Loucy (cell line): ENCODE data around the gene TTC9B.

ENCODE experiments used
- H2AFZ ChIP-seq: fragments of 200-600 bp; sonication (generic); 2 replicates; pipeline ENCODE4 v1.6.0; 2016; ENCODE audit warnings: antibody characterized with exemption, mild to moderate bottlenecking, low read length, moderate library complexity
- H3F3A ChIP-seq: fragments of 200-600 bp; 2 replicates; pipeline ENCODE4 v1.6.0; 2016; ENCODE audit warnings: antibody characterized with exemption, low read depth, mild to moderate bottlenecking
- H3K27me3 ChIP-seq: fragments of 200-600 bp; sonication (generic); 2 replicates; pipeline ENCODE4 v1.6.1; 2014; ENCODE audit warnings: low read length, mild to moderate bottlenecking; ENCODE audit not compliant: insufficient read depth, poor library complexity, severe bottlenecking
- H3K36me3 ChIP-seq: fragments of 200-600 bp; sonication (generic); 2 replicates; pipeline ENCODE4 v1.6.1; 2016; ENCODE audit warnings: low read length; ENCODE audit not compliant: insufficient read depth
- H3K4me1 ChIP-seq: fragments of 200-600 bp; sonication (generic); 2 replicates; pipeline ENCODE4 v1.5.1; 2014; ENCODE audit warnings: low read length, mild to moderate bottlenecking; ENCODE audit not compliant: insufficient read depth, poor library complexity, severe bottlenecking
- H3K4me2 ChIP-seq: fragments of 200-600 bp; sonication (generic); 2 replicates; pipeline ENCODE4 v1.6.0; 2014; ENCODE audit warnings: antibody characterized with exemption, low read length, low read depth, mild to moderate bottlenecking; ENCODE audit not compliant: poor library complexity, severe bottlenecking
- H3K4me3 ChIP-seq: fragments of 200-600 bp; sonication (generic); 2 replicates; pipeline ENCODE4 v1.5.1; 2014; ENCODE audit warnings: low read length, mild to moderate bottlenecking, mixed read lengths; ENCODE audit not compliant: poor library complexity, severe bottlenecking
- H3K79me2 ChIP-seq: fragments of 200-600 bp; sonication (generic); 2 replicates; pipeline ENCODE4 v1.6.1; 2014; ENCODE audit warnings: low read length; ENCODE audit not compliant: insufficient read depth
- H3K9ac ChIP-seq: fragments of 200-600 bp; sonication (generic); 2 replicates; pipeline ENCODE4 v1.6.0; 2014; ENCODE audit warnings: mild to moderate bottlenecking, low read depth, low read length, moderate library complexity; ENCODE audit not compliant: poor library complexity, severe bottlenecking
- H3K9me2 ChIP-seq: fragments of 200-600 bp; sonication (generic); replicated peaks from 2 replicates; pipeline ENCODE4 v1.6.1; 2016; ENCODE audit warnings: low read depth, low read length, mixed read lengths
- H3K9me3 ChIP-seq: fragments of 200-600 bp; sonication (generic); 2 replicates; pipeline ENCODE4 v1.6.1; 2014; ENCODE audit warnings: mild to moderate bottlenecking, antibody characterized with exemption, low read length, low read depth; ENCODE audit not compliant: insufficient read depth
- H4K20me1 ChIP-seq: fragments of 200-600 bp; sonication (generic); 2 replicates; pipeline ENCODE4 v1.6.0; 2014; ENCODE audit warnings: antibody characterized with exemption, low read length, mild to moderate bottlenecking; ENCODE audit not compliant: insufficient read depth, poor library complexity, severe bottlenecking
- EZH2phosphoT487 ChIP-seq: fragments of 200-600 bp; IDR thresholded peaks from 2 replicates; pipeline ENCODE4 v1.6.1; 2018; ENCODE audit warnings: antibody characterized with exemption, mild to moderate bottlenecking, moderate library complexity, borderline replicate concordance
- TF ChIP-seq, protein P1 (sequence below): fragments of 200-600 bp; sonication (generic); conservative IDR thresholded peaks from 2 replicates; pipeline ENCODE4 v1.5.1; 2014; ENCODE audit warnings: mild to moderate bottlenecking, antibody characterized with exemption, low read length

The TTC9B gene

DNA sequence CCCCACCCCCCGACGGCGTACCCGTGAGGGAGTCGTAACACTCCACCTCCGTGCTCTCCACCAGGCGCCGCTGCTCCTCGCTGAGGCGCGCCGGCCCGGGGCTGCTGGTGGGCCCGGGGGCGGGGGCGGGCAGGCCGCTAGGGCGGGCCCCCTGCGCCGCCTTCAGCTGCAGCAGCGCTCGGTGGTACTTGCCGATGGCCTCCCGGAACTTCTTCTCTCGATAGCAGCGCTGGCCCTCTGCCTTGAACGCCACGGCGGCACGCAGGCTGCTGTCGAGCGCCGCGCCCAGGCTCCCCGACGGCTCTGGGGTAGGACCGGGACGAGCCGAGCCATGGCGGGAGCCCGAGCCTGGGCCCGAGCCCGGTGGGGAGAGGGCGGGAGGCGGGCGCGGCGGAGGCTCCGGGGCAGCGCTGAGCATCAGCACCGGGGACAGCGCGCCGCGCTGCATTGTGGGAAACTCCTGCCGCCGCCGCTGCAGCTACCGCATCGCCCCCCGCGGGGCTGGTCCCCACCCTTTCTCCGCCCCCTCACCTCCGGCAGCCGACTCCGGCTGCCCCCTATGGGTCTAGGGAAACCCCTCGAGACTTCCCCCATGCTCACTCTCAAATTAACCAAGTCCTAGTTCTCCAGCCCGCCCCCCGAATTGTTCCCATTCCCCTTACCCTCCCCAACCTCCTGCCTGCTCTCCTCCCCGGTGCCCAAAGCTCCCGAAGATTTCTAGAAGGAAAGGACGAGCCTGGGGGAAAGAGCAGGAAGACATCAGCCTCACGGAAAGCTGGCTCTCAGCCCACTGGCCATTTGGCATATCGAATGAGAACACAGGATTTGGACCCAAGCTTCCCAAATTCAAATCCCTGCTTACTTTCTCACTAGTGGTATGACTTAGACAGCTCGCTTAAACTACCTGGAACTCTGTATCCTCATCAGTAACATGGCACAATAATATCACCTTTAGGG, at the start of gene TTC9B:
TTC9B (minus strand) TSS at position 451 of the 957 bp plus-strand sequence; CDS start at position 448, 3 bp downstream.
- Histone ChIP-seq H3K9me2 (no peaks in the 10 kb centered on the region), H3K4me2 (no peak within 1 kb of the TSS), H2AFZ (no peak within 1 kb of the TSS), H3K27me3 (no peaks in the 10 kb centered on the region), H3K36me3 (no peaks in the 10 kb centered on the region), H3K9me3 (no peaks in the 10 kb centered on the region), H4K20me1 (no peaks in the 10 kb centered on the region), H3K4me3 (no peak within 1 kb of the TSS), H3K79me2 (no peaks in the 10 kb centered on the region), H3K4me1 (no peaks in the 10 kb centered on the region), H3K9ac (no peak within 1 kb of the TSS), H3F3A (no peaks in the 10 kb centered on the region)
- TF ChIP-seq EZH2phosphoT487 = no peak
- TF ChIP-seq, protein P1, sequence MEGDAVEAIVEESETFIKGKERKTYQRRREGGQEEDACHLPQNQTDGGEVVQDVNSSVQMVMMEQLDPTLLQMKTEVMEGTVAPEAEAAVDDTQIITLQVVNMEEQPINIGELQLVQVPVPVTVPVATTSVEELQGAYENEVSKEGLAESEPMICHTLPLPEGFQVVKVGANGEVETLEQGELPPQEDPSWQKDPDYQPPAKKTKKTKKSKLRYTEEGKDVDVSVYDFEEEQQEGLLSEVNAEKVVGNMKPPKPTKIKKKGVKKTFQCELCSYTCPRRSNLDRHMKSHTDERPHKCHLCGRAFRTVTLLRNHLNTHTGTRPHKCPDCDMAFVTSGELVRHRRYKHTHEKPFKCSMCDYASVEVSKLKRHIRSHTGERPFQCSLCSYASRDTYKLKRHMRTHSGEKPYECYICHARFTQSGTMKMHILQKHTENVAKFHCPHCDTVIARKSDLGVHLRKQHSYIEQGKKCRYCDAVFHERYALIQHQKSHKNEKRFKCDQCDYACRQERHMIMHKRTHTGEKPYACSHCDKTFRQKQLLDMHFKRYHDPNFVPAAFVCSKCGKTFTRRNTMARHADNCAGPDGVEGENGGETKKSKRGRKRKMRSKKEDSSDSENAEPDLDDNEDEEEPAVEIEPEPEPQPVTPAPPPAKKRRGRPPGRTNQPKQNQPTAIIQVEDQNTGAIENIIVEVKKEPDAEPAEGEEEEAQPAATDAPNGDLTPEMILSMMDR = no peak

DNA sequence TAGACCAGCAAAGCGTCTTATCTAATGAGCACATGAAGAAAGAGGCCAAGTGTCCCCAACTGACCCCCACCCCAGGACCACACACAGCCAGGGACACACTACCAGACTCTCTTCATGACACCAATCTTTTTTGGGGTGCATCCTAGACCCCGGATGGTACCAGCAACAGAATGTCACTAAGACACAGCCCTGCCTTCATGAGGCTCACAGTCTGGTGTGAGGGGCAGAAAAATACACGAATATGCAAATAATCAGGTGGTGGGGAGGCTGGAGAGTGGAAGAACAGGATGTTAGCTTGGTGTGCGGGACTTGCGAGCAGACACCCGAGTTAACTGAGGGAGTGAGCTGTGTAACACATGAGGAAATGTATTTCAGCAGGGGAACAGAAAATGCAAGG, 49.4 kb upstream of the TTC9B start:
- Histone ChIP-seq H4K20me1 (peaks cover 19% of the 10 kb centered on the region), H2AFZ (no peak overlapping the region), H3K9ac (no peak overlapping the region), H3F3A (no peaks in the 10 kb centered on the region), H3K4me3 (no peak overlapping the region), H3K4me2 (no peak overlapping the region), H3K9me2 (no peaks in the 10 kb centered on the region), H3K9me3 (no peaks in the 10 kb centered on the region), H3K36me3 (peaks cover 28% of the 10 kb centered on the region; the same call in 1 of the 2 replicates), H3K79me2 (peaks cover 73% of the 10 kb centered on the region), H3K27me3 (no peaks in the 10 kb centered on the region), H3K4me1 (no peaks in the 10 kb centered on the region)
- TF ChIP-seq, protein P1 = no peak
- TF ChIP-seq EZH2phosphoT487 = no peak

DNA sequence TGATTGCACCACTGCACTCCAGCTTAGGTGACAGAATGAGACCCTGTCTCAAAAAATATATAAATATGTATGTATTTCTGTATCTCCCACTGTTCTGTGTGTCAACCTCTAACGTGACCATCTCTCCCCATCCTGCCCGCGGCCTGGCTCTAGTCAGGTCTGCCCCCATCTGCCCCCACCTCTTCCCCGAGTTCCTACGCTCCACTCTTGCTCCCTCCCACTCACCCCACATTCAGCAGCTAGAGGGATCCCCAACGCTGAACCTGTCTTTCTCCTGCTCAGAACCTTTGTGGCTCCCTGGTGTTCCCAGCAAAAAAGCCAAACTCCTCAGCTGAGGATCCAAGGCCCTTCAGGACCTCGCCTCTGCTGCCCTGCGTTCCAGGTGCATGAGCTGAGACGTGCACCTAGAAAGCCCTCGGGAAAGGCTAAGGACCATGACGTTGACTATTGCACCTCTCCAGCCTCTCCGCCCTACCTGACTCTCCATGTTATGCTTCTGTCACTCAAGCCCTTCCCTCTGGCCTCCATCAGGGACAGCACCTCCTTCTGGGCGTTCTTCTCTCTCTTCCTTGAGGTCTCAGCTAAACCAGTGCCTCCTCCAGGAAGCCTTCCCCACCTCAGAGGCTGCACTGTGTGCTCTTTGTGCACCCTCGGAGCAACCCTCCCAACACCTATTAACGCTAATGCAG, 48.9 kb upstream of the TTC9B start:
- H3K9me2 ChIP-seq = no peaks in the 10 kb centered on the region
- no peak overlapping the region for H3K4me3 ChIP-seq
- no peak overlapping the region for H2AFZ ChIP-seq
- H3K79me2 ChIP-seq = peaks cover 73% of the 10 kb centered on the region
- H3K4me2 ChIP-seq = no peak overlapping the region
- H3K9me3 ChIP-seq = no peaks in the 10 kb centered on the region
- TF ChIP-seq, protein P1 = no peak
- no peak for TF ChIP-seq EZH2phosphoT487
- no peaks in the 10 kb centered on the region for H3K4me1 ChIP-seq
- H3K9ac ChIP-seq = no peak overlapping the region
- no peaks in the 10 kb centered on the region for H3F3A ChIP-seq
- H4K20me1 ChIP-seq = peaks cover 22% of the 10 kb centered on the region
- H3K27me3 ChIP-seq = no peaks in the 10 kb centered on the region
- H3K36me3 ChIP-seq = peaks cover 34% of the 10 kb centered on the region; the same call in 1 of the 2 replicates
